AG08395 (cell line): ENCODE data around the gene MAPK6.
A peak's percentile ranks its signal among the peaks of the same experiment; 100 is the strongest.

Experiments
- DNase-seq: peaks from one replicate; pipeline ENCODE4 v3.0.0; 2012; ENCODE audit warnings: mixed read lengths, low spot score

The MAPK6 gene

GRCh38 chr15:52103217-52104207, 84.5 kb downstream of the MAPK6 start:
- DNase-seq: peak; percentile 92

- no peak for DNase-seq
These were observed 85.5 kb downstream of the MAPK6 start for GRCh38 chr15:52104532-52105004.

GRCh38 chr15:52105846-52106245, 86.8 kb downstream of the MAPK6 start:
- no peak for DNase-seq

DNA sequence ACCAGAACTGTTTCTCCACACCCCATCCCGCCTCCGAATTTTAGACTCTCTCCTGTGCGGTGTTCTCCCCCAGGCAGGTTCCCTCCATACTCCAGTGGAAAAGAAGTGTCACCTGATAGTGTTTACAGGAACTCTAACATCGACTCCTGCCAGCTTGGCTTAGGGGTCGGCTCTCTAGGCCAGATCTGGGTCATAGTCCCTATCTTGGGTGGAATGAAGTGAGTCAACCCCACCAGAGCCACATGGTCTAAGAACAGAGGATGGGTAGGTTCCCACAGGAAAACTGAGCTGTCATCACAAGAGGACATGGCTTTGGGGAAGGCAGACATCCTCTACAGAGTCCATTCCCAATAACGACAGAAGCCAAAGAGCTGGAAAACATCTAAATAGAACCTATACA, 87.6 kb downstream of the MAPK6 start:
- DNase-seq: no peak

- no peak for DNase-seq
These were observed 88.2 kb downstream of the MAPK6 start for GRCh38 chr15:52107238-52107637.

DNA sequence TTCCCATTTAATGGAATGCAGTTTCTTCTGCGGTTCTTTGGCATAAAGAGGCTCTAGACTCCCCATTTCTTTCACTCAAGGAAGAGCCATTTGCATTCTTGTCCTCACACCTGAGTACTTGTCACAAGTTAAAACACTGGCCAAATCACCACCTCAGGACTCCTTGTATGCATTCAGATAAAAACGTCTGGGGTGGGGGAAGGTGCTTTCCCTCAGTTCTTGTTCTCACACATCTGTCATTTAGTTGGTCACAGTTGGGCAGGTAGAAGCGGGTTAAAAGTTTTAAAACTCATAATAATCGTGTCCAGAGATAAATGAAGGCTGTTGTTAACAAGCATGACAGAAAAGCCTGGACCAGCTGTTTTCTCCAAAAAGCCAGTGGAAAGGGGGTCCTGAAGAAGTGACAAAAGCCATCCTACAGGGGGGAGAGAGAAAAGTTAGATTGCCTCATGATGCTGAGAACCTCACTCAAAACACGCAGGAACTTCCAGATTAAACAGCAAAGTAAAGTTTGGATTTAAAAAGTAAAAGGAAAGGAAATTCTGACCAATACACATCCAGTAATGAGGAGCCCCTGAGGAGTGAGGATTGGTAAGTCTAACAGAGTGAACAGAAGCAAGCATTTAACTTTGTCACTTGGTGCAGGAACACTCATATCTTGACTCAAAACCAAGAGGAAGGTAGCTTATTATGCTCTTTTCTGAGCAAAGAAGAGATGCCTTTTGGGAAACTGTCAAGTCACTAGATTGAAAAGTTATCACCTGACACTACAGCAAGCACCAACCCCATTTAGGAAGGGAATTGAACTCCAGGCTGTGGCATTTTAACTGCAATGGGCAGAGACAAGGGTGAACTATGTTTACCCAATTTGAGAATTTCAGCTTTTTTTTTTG, 90.8 kb downstream of the MAPK6 start:
- DNase-seq: no peak

DNA sequence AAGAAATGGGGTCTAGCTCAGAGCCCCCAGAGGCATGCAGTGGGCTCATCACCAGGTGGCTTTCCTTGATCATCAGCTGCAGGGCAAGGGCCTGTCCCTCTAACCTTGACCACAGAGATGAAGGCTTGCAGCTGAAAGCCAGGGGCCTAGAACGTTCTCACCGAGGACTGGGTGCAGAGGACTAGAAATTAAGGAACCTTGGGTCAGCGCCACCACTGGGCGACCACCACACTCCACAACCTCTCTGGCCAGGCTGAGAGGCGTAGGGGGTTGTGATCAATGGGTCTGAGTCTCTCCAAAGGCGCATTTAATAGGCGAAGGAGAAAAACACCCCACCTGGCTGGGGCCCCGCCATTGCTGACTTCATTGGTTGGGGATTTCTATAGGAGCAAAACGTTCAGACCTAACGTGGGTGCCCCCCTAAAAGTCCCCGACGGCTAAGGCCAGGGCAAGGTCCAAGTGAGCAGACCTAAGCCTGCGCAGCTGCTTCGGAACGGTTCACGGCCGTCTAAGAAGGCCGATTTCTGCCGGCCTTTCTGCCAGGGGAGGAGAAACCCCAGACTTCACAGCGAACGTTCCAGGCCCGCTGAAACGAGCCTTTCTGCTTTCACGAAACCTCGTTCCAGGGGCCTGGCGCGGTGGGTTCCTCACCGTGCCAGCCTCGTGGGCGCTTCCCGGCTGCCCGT, 92.6 kb downstream of the MAPK6 start:
- no peak for DNase-seq

DNA sequence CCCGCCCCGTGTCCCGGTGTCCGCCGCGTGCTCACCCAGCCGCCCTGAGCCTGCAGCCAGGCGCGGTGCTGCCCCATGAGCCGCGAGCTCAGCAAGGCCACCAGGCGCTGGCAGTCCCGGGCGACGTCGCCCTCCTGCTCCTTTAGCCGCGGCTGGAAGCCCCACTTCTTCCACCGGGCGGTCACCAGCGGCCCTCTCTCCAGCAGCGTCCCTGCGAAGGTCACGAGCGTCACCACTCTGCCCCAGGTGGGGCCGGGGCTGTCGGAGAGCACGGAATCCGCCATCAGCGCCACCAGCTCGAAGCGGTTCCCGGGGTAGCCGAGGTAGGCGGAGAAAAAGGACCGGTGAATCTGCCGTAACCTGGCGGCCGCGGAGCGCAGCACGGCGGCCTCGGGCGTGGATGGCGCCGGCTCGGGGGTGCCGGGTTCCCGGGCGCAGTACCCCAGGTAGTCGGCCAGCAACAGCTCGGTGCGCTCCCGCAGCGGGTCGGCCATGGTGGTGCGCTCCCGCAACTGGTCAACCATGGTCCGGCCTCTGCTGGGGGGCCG, 93.3 kb downstream of the MAPK6 start:
- no peak for DNase-seq

- DNase-seq: no peak
These were observed 94.2 kb downstream of the MAPK6 start for GRCh38 chr15:52113235-52113634.

DNA sequence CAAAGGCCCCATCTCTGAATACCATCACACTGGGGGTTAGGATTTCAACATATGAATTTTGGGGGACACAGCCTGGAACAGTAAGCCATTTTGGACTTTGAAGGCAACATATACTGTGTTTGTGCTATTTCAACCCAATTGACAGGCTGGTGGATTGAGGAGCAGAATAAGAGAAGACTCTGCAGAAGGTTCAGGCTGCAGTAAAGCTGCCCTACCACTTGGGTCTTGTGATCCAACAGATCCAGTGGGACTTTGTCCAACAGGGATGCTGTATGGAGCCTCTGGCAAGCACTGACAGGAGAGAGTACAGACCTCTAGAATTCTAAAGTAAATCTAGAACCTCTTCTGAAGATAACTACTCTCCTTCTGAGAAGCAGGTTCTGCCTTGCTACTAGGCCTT, 94.7 kb downstream of the MAPK6 start:
- DNase-seq: no peak

GRCh38 chr15:52114261-52115055, 95.4 kb downstream of the MAPK6 start:
- no peak for DNase-seq

DNA sequence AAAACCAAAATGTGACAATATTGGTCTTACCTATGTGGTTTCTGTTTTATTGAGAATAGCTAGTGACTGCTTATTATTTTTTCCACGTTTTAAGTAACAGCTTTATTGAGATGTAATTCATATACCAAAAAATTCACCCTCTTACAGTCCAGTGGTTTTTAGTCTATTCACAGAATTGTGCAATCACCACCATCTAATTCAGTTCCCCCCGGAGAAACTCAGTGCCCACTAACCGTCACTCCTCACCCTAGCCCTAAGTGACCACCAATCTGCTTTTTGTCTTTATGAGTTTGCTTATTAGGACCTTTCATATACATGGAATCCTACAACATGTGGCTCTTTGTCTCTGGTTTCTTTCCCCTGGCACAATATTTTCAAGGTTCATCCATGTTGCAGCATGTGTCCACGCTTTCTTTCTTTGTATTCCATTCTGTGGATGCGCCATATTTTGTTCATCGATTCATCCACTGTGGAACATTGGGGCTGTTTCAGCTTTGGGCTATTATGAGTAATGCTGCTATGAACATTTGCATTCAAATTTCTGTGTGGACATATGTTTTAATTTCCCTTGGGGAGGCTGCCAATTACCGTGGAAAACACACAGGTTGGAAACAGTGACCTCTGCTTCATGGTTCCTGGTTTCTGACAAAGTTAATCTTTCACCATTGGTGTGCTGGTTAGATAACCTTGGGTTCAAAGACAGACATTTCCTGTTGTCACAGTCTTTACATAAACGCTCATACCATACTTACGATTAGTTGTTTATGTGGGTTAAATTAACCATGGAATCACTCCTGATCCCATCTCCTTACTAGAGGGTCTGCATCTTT, 96.8 kb downstream of the MAPK6 start:
- no peak for DNase-seq
